ENCODE results near the gene ELP2.
A peak's percentile ranks its signal among the peaks of the same experiment; 100 is the strongest.

ELP2 gene

GRCh38 chr18:36130039-36130831 lies 536 bp downstream of the ELP2 start:
- no peak for TF ChIP-seq ZNF8 (CRISPR knock-in tag; IDR thresholded peaks at IDR 0.05)
- no peak for TF ChIP-seq OSR1 (CRISPR knock-in tag; IDR thresholded peaks at IDR 0.05)
- no peak for TF ChIP-seq ISL1 (CRISPR knock-in tag; IDR thresholded peaks at IDR 0.05)
- no peak for TF ChIP-seq PATZ1 (CRISPR knock-in tag; IDR thresholded peaks at IDR 0.05; ENCODE audit: borderline replicate concordance)
- no peak for TF ChIP-seq TSHZ2 (CRISPR knock-in tag; IDR thresholded peaks at IDR 0.05)
- TF ChIP-seq ZNF565 (CRISPR knock-in tag; conservative IDR thresholded peaks at IDR 0.05; ENCODE audit: low read depth), result no peak
- TF ChIP-seq ZFP30 (CRISPR knock-in tag; IDR thresholded peaks at IDR 0.05), result no peak
- TF ChIP-seq ZC3H10 (CRISPR knock-in tag; IDR thresholded peaks at IDR 0.05), result no peak
- no peak for TF ChIP-seq PPARA (CRISPR knock-in tag; IDR thresholded peaks at IDR 0.05; ENCODE audit: borderline replicate concordance)
- TF ChIP-seq TCF4 (CRISPR knock-in tag; IDR thresholded peaks at IDR 0.05; ENCODE audit: borderline replicate concordance), result no peak
- TF ChIP-seq ARNTL (CRISPR knock-in tag; IDR thresholded peaks at IDR 0.05; ENCODE audit: borderline replicate concordance, low read depth), result no peak
- TF ChIP-seq CSDC2 (CRISPR knock-in tag; IDR thresholded peaks at IDR 0.05), result no peak
- no peak for TF ChIP-seq GLIS3 (CRISPR knock-in tag; IDR thresholded peaks at IDR 0.05)
- TF ChIP-seq RARB (CRISPR knock-in tag; IDR thresholded peaks at IDR 0.05), result no peak
- TF ChIP-seq CREB5 (CRISPR knock-in tag; IDR thresholded peaks at IDR 0.05; ENCODE audit: low read depth), result no peak
- no peak for TF ChIP-seq BACH2 (CRISPR knock-in tag; IDR thresholded peaks at IDR 0.05; ENCODE audit: borderline replicate concordance)
- no peak for TF ChIP-seq POU6F1 (CRISPR knock-in tag; IDR thresholded peaks at IDR 0.05; ENCODE audit: borderline replicate concordance, low read depth)
- no peak for TF ChIP-seq ZNF70 (CRISPR knock-in tag; IDR thresholded peaks at IDR 0.05)
- no peak for TF ChIP-seq SNAI2 (CRISPR knock-in tag; IDR thresholded peaks at IDR 0.05)
- no peak for TF ChIP-seq ZFP3 (CRISPR knock-in tag; IDR thresholded peaks at IDR 0.05)
- ATAC-seq, result peak; percentile 29

GRCh38 chr18:36130883-36131653 lies 1.4 kb downstream of the ELP2 start:
- no peak for ATAC-seq
- no peak for TF ChIP-seq SNAI2 (CRISPR knock-in tag; IDR thresholded peaks at IDR 0.05)
- no peak for TF ChIP-seq PATZ1 (CRISPR knock-in tag; IDR thresholded peaks at IDR 0.05; ENCODE audit: borderline replicate concordance)
- no peak for TF ChIP-seq CSRNP3 (CRISPR knock-in tag; IDR thresholded peaks at IDR 0.05)
- TF ChIP-seq ZFP30 (CRISPR knock-in tag; IDR thresholded peaks at IDR 0.05), result no peak
- no peak for TF ChIP-seq ZFP3 (CRISPR knock-in tag; IDR thresholded peaks at IDR 0.05)
- no peak for TF ChIP-seq ZNF565 (CRISPR knock-in tag; conservative IDR thresholded peaks at IDR 0.05; ENCODE audit: low read depth)
- no peak for TF ChIP-seq ESRRG (CRISPR knock-in tag; IDR thresholded peaks at IDR 0.05)
- TF ChIP-seq PPARA (CRISPR knock-in tag; IDR thresholded peaks at IDR 0.05; ENCODE audit: borderline replicate concordance), result no peak
- no peak for TF ChIP-seq BACH2 (CRISPR knock-in tag; IDR thresholded peaks at IDR 0.05; ENCODE audit: borderline replicate concordance)
- TF ChIP-seq POU6F1 (CRISPR knock-in tag; IDR thresholded peaks at IDR 0.05; ENCODE audit: borderline replicate concordance, low read depth), result no peak
- no peak for TF ChIP-seq ARNTL (CRISPR knock-in tag; IDR thresholded peaks at IDR 0.05; ENCODE audit: borderline replicate concordance, low read depth)
- TF ChIP-seq OSR1 (CRISPR knock-in tag; IDR thresholded peaks at IDR 0.05), result no peak
- TF ChIP-seq GLIS3 (CRISPR knock-in tag; IDR thresholded peaks at IDR 0.05), result no peak
- TF ChIP-seq ZNF70 (CRISPR knock-in tag; IDR thresholded peaks at IDR 0.05), result no peak
- no peak for TF ChIP-seq TOX (CRISPR knock-in tag; IDR thresholded peaks at IDR 0.05; ENCODE audit: borderline replicate concordance)
- no peak for TF ChIP-seq TCF4 (CRISPR knock-in tag; IDR thresholded peaks at IDR 0.05; ENCODE audit: borderline replicate concordance)
